K562 (cell line): ENCODE results near the gene PCOLCE2. TPM values are rescaled to one million over a fixed set of nuclear protein-coding genes. Genes with fewer than 3 reads are reported as not detected.

ENCODE experiments used
- AFF1 ChIP-seq, 2 experiments: fragments of 450-650 bp; IDR thresholded peaks; 2 replicates each; pipeline ENCODE4 v1.6.1; 2018; ENCODE audit warnings: mild to moderate bottlenecking in 2 of 2, low read depth in 1 of 2; ENCODE audit not compliant: partially characterized antibody in 2 of 2
- CTCFL ChIP-seq: IDR thresholded peaks from 2 replicates; pipeline ENCODE4 v1.6.1; 2011; ENCODE audit warnings: borderline replicate concordance, low read depth, mild to moderate bottlenecking, moderate library complexity, low read length; ENCODE audit not compliant: insufficient read depth, poor library complexity, severe bottlenecking
- JUND ChIP-seq, 2 experiments: IDR thresholded peaks; 2 replicates in 1 of 2; 3 replicates in 1 of 2; pipeline ENCODE4 v1.6.1; 2011; ENCODE audit warnings: borderline replicate concordance in 2 of 2, low read depth in 2 of 2, low read length in 2 of 2, improper control_type of control experiment in 1 of 2, missing biosample characterization in 1 of 2, missing genetic modification characterization in 1 of 2, missing genetic modification reagents in 1 of 2
- MAFF ChIP-seq: IDR thresholded peaks from 2 replicates; pipeline ENCODE4 v1.6.1; 2012; ENCODE audit warnings: low read length, improper control_type of control experiment
- SP1 ChIP-seq: sonication (generic); formaldehyde crosslinking; IDR thresholded peaks from 2 replicates; pipeline ENCODE4 v1.8.1; 2022; ENCODE audit warnings: mild to moderate bottlenecking, missing genetic modification reagents
- TARDBP ChIP-seq: fragments of 450-650 bp; IDR thresholded peaks from 2 replicates; pipeline ENCODE4 v1.6.1; 2016
- TBL1XR1 ChIP-seq, 2 experiments: IDR thresholded peaks; 2 replicates each; pipeline ENCODE4 v1.6.1; 2012; ENCODE audit warnings: improper control_type of control experiment in 2 of 2, low read length in 2 of 2, mild to moderate bottlenecking in 1 of 2
- TCF3 ChIP-seq: sonication (generic); formaldehyde crosslinking; IDR thresholded peaks from 2 replicates; pipeline ENCODE4 v1.4.0; 2020; ENCODE audit warnings: mild to moderate bottlenecking, missing genetic modification reagents
- TCF7 ChIP-seq: sonication (generic); IDR thresholded peaks from 2 replicates; pipeline ENCODE4 v1.6.1; 2016; ENCODE audit warnings: antibody characterized with exemption, borderline replicate concordance
- ZBTB43 ChIP-seq: sonication (generic); formaldehyde crosslinking; IDR thresholded peaks from 2 replicates; pipeline ENCODE4 v1.8.0; 2023; ENCODE audit warnings: mild to moderate bottlenecking, missing genetic modification reagents
- polyA plus RNA-seq, 8 experiments: library from polyadenylated mRNA; depleted of rRNA in 4 of 8; stranded (reverse) in 5 of 8; unstranded in 3 of 8; fragments of >200 nt; fragmentation: Nextera tagmentation in 2 of 8; fragmentation: Illumina TruSeq in 1 of 8; extraction: Ambion mirVana in 2 of 8; extraction: Trizol in 1 of 8; gene quantifications; 2 replicates each; pipeline versions ENCODE4 v1.2.1 to v1.2.3, GENCODE V29; 2011 to 2014; ENCODE audit warnings: inconsistent platforms in 1 of 8, missing spikeins in 1 of 8
- total RNA-seq, 7 experiments: library from RNA; depleted of rRNA in 6 of 7; stranded (reverse); fragments of >200 nt in 6 of 7; fragmentation: Illumina TruSeq in 2 of 7; extraction: Trizol in 2 of 7; gene quantifications; 2 replicates each; pipeline versions ENCODE4 v1.2.1 to v1.2.3, GENCODE V29; 2011 to 2021; ENCODE audit warnings: low replicate concordance in 1 of 7
- TF ChIP-seq, protein P1 (sequence below), 3 experiments: IDR thresholded peaks in 2 of 3; conservative IDR thresholded peaks in 1 of 3; 2 replicates each; pipeline ENCODE4 v1.5.1; 2011 to 2012; ENCODE audit warnings: low read length in 3 of 3, mild to moderate bottlenecking in 3 of 3, control low read depth in 2 of 3, improper control_type of control experiment in 1 of 3, inconsistent platforms in 1 of 3, low read depth in 1 of 3, mixed read lengths in 1 of 3, moderate library complexity in 1 of 3; ENCODE audit not compliant: insufficient read depth in 2 of 3
- TF ChIP-seq, protein P2 (sequence below): sonication (generic); formaldehyde crosslinking; IDR thresholded peaks from 2 replicates; pipeline ENCODE4 v1.8.0; 2022; ENCODE audit warnings: missing genetic modification reagents, mild to moderate bottlenecking, borderline replicate concordance

Gene PCOLCE2
- total and polyA plus RNA-seq, 9 of the 15 experiments (the other 6 are each of a cell fraction or from before 2014, with no cell fraction given), result 0.18 to 1.2 (median 0.65) TPM

DNA sequence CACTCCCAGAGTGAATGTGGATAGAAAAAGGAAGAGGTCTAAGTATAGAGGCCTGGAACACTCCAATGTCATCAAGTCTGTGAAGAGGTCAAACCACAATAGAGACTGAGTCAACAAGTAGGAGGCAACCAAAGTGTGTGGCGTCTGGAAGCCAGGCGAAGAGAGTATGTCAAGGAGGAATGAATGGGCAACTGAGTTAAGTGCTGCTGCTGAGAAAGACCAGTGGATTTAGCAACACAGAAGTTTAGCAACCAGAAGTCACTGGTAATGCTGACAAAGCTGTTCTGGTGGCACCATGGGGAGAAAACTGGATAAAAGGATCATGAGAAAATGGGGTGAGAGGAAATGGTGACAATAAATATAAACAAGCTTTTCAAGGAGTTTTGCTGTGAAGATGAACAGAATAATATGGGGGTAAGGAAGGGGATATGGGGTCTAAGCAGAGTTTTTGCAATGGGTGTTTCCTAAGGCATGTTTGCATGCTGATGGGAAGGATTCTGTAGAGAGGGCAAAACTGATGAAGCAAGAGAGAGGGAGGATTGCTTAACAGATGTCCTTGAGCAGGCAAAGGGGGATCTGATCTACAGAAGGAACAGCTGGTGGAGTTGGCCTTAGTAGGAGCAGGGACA, 38.4 kb downstream of the PCOLCE2 start (continued):
- TF ChIP-seq AFF1 (IDR thresholded peaks at IDR 0.05; ENCODE audit: low read depth in 1 of 2, partially characterized antibody in 2 of 2), result peak in 1 of 2 experiments; percentile 67
- no peak for TF ChIP-seq CTCFL
- TF ChIP-seq TBL1XR1 (IDR thresholded peaks at IDR 0.05; ENCODE audit: low read length in 2 of 2), result peak in 1 of 2 experiments; percentile 94; a peak in 2 of 4 replicates
- peak; percentile 83 for TF ChIP-seq JUND (IDR thresholded peaks at IDR 0.05; ENCODE audit: borderline replicate concordance, low read depth, low read length)
- peak; percentile 82; the same call in 1 of the 3 replicates for TF ChIP-seq JUND (tag; IDR thresholded peaks at IDR 0.05; ENCODE audit: borderline replicate concordance, low read depth, low read length)
- TF ChIP-seq TCF3, result peak; percentile 55
- TF ChIP-seq MAFF, result peak; percentile 67; the same call in 1 of the 2 replicates
- TF ChIP-seq, protein P1, sequence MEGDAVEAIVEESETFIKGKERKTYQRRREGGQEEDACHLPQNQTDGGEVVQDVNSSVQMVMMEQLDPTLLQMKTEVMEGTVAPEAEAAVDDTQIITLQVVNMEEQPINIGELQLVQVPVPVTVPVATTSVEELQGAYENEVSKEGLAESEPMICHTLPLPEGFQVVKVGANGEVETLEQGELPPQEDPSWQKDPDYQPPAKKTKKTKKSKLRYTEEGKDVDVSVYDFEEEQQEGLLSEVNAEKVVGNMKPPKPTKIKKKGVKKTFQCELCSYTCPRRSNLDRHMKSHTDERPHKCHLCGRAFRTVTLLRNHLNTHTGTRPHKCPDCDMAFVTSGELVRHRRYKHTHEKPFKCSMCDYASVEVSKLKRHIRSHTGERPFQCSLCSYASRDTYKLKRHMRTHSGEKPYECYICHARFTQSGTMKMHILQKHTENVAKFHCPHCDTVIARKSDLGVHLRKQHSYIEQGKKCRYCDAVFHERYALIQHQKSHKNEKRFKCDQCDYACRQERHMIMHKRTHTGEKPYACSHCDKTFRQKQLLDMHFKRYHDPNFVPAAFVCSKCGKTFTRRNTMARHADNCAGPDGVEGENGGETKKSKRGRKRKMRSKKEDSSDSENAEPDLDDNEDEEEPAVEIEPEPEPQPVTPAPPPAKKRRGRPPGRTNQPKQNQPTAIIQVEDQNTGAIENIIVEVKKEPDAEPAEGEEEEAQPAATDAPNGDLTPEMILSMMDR (IDR thresholded peaks at IDR 0.05 in 2 of 3, conservative IDR thresholded peaks at IDR 0.05 in 1 of 3; ENCODE audit: insufficient read depth in 2 of 3, low read depth in 1 of 3, low read length in 3 of 3), result no peak
- no peak for TF ChIP-seq TARDBP
- TF ChIP-seq ZBTB43, result no peak
- TF ChIP-seq, protein P2, sequence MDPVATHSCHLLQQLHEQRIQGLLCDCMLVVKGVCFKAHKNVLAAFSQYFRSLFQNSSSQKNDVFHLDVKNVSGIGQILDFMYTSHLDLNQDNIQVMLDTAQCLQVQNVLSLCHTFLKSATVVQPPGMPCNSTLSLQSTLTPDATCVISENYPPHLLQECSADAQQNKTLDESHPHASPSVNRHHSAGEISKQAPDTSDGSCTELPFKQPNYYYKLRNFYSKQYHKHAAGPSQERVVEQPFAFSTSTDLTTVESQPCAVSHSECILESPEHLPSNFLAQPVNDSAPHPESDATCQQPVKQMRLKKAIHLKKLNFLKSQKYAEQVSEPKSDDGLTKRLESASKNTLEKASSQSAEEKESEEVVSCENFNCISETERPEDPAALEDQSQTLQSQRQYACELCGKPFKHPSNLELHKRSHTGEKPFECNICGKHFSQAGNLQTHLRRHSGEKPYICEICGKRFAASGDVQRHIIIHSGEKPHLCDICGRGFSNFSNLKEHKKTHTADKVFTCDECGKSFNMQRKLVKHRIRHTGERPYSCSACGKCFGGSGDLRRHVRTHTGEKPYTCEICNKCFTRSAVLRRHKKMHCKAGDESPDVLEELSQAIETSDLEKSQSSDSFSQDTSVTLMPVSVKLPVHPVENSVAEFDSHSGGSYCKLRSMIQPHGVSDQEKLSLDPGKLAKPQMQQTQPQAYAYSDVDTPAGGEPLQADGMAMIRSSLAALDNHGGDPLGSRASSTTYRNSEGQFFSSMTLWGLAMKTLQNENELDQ, result no peak
- peak; percentile 94 for TF ChIP-seq TCF7
- TF ChIP-seq SP1 (CRISPR knock-in tag), result no peak
